Measurements from ENCODE around the gene NFKBIB. TPM values are rescaled to one million over a fixed set of nuclear protein-coding genes. Genes with fewer than 3 reads are reported as not detected.

NFKBIB gene
- polyA plus RNA-seq, 2 of the 4 experiments (the other 2 are of a cell fraction), result 35.0 to 61.7 TPM

DNA sequence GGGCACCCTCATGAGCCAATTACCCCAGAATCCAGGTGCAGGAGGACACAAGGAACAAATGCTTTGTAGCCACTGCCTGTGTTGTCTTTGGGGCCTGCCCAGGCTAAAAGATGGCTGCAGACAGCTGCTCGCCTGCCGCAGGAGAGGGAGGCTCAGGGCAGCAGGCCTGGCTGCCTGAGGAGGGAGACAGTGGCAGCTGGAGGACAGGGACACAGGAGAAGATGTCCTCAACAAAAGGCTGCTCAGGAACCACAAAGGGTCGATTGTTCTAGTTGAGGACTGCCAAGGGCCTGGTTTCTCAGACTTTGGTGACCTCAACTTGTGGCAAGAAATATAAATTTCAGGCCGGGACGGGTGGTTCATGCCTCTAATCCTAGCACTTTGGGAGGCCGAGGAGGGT, 8.0 kb upstream of the NFKBIB start:
- Histone ChIP-seq H3K4me1 (no peaks in the 10 kb centered on the region), H3K4me3 (no peak overlapping the region), H3K27ac (no peak overlapping the region), H3K9me3 (no peaks in the 10 kb centered on the region), H3K4me2 (no peak overlapping the region)
- ATAC-seq, result no peak
- WGBS (ENCODE audit: missing lambda C conversion rate), result 75% methylated on average over 6 of the region's 6 CpGs
- DNase-seq (ENCODE audit: low read depth in 1 of 2, low spot score in 1 of 2), result no peak
- TF ChIP-seq E2F6 (IDR thresholded peaks at IDR 0.05; ENCODE audit: borderline replicate concordance, low read depth), result no peak
- no peak for TF ChIP-seq CHD2 (IDR thresholded peaks at IDR 0.05; ENCODE audit: low read length, partially characterized antibody)
- TF ChIP-seq RNF2 (IDR thresholded peaks at IDR 0.05; ENCODE audit: borderline replicate concordance, low read depth), result no peak
- TF ChIP-seq HDAC2 (IDR thresholded peaks at IDR 0.05), result no peak
- TF ChIP-seq MYC (IDR thresholded peaks at IDR 0.05; ENCODE audit: borderline replicate concordance, low read length), result no peak
- no peak for TF ChIP-seq USF2 (IDR thresholded peaks at IDR 0.05)
- TF ChIP-seq GATA3 (IDR thresholded peaks at IDR 0.05; ENCODE audit: borderline replicate concordance), result no peak
- TF ChIP-seq ZC3H11A (IDR thresholded peaks at IDR 0.05), result no peak
- no peak for TF ChIP-seq RARB (CRISPR knock-in tag; IDR thresholded peaks at IDR 0.05)
- ChIA-PET CTCF (interaction anchor here (0.6 to 31.8 kb wide), 5 partner anchors 23 to 658 kb away, joined by 3 to 652 read pairs (median 9); partner anchors contain the start of genes MRPS12, RINL and SARS2), POLR2A (no interaction called here)
- no peak for FAIRE-seq

- Histone ChIP-seq H3K4me1 (no peaks in the 10 kb centered on the region), H3K4me2 (no peak overlapping the region), H3K27ac (no peak overlapping the region), H3K9me3 (no peaks in the 10 kb centered on the region), H3K4me3 (no peak overlapping the region)
- peak in 1 of 2 experiments; percentile 44; a peak in 2 of 6 replicates for ATAC-seq
- FAIRE-seq, result peak; percentile 90
- 92% methylated on average over 5 of the region's 5 CpGs for WGBS (ENCODE audit: missing lambda C conversion rate)
- ChIA-PET POLR2A (no interaction called here), CTCF (interaction anchor here (0.9 to 31.8 kb wide), 5 partner anchors 25 to 378 kb away, joined by 3 to 652 read pairs (median 9); partner anchors contain the start of genes MRPS12, RINL and SARS2)
- DNase-seq (ENCODE audit: low read depth in 1 of 2, low spot score in 1 of 2), result no peak
- TF ChIP-seq RNF2 (IDR thresholded peaks at IDR 0.05; ENCODE audit: borderline replicate concordance, low read depth), result no peak
- no peak for TF ChIP-seq POLR2AphosphoS2 (conservative IDR thresholded peaks at IDR 0.05; ENCODE audit: low read length)
- TF ChIP-seq GATA3 (IDR thresholded peaks at IDR 0.05; ENCODE audit: borderline replicate concordance), result no peak
- TF ChIP-seq PBX3 (IDR thresholded peaks at IDR 0.05), result no peak
Observed at GRCh38 chr19:38892841-38893240, 6.9 kb upstream of the NFKBIB start.

- POLR2A ChIA-PET, result no interaction called here
- no peak overlapping the region for H3K4me2 ChIP-seq
- CTCF ChIA-PET, result interaction anchor here (0.9 to 31.8 kb wide), 6 partner anchors 25 to 378 kb away, joined by 3 to 652 read pairs (median 6); partner anchors contain the start of genes MRPS12, RINL and SARS2
- TF ChIP-seq SMC3 (IDR thresholded peaks at IDR 0.05) (no peak), MYC (IDR thresholded peaks at IDR 0.05; ENCODE audit: borderline replicate concordance, low read length) (no peak), HOXB5 (CRISPR knock-in tag; IDR thresholded peaks at IDR 0.05) (no peak), ATOH8 (CRISPR knock-in tag; IDR thresholded peaks at IDR 0.05; ENCODE audit: low read depth) (no peak), ZSCAN20 (CRISPR knock-in tag; IDR thresholded peaks at IDR 0.05) (no peak), HOXA7 (CRISPR knock-in tag; IDR thresholded peaks at IDR 0.05) (no peak), RAD21 (conservative IDR thresholded peaks at IDR 0.05 in 1 of 2, IDR thresholded peaks at IDR 0.05 in 1 of 2) (no peak), ZC3H11A (IDR thresholded peaks at IDR 0.05) (0 out of 2 replicates have a peak, but pooled peaks have one; percentile 8)
- ATAC-seq (no peak; a peak in 1 of 6 replicates), FAIRE-seq (no peak), DNase-seq (ENCODE audit: low read depth in 1 of 2, low spot score in 1 of 2) (no peak)
- H3K27ac ChIP-seq, result no peak overlapping the region
- H3K4me3 ChIP-seq, result no peak overlapping the region
- H3K9me3 ChIP-seq, result no peaks in the 10 kb centered on the region
- H3K4me1 ChIP-seq, result peaks cover under 1% of the 10 kb centered on the region; the same call in 1 of the 3 replicates
- WGBS (ENCODE audit: missing lambda C conversion rate), result 92% methylated on average over 14 of the region's 14 CpGs
Observed at GRCh38 chr19:38893341-38893771, 6.4 kb upstream of the NFKBIB start.

Data from A549 (cell line).